OCI-LY7 (cell line): Measurements from ENCODE around the gene PIM3.

Experiments
- CTCF ChIP-seq: fragments of 200-600 bp; sonication (generic); conservative IDR thresholded peaks from 2 replicates; pipeline ENCODE4 v1.5.1; 2014; ENCODE audit warnings: mild to moderate bottlenecking, antibody characterized with exemption, low read length, moderate library complexity, mixed read lengths
- EZH2phosphoT487 ChIP-seq: fragments of 200-600 bp; sonication (generic); IDR thresholded peaks from 2 replicates; pipeline ENCODE4 v1.6.1; 2018; ENCODE audit warnings: low read depth, borderline replicate concordance, mild to moderate bottlenecking, mixed run types, antibody characterized with exemption, low read length, moderate library complexity, mixed read lengths

GRCh38 chr22:49967706-49968208 is 7.2 kb downstream of the PIM3 start:
- TF ChIP-seq CTCF (no peak), EZH2phosphoT487 (no peak)
